HEK293 (cell line): ENCODE data around the gene FGD6.

ENCODE experiments used
- CTCF ChIP-seq: fragments of 450-650 bp; formaldehyde crosslinking; IDR thresholded peaks from 2 replicates; pipeline ENCODE4 v1.5.1; 2016; ENCODE audit warnings: missing biosample characterization, missing genetic modification characterization
- ELK4 ChIP-seq: IDR thresholded peaks from 2 replicates; pipeline ENCODE4 v1.6.1; 2011; ENCODE audit warnings: mild to moderate bottlenecking, low read depth, low read length, borderline replicate concordance
- FEZF1 ChIP-seq: fragments of 450-650 bp; formaldehyde crosslinking; IDR thresholded peaks from 2 replicates; pipeline ENCODE4 v1.5.1; 2016; ENCODE audit warnings: missing biosample characterization, missing genetic modification characterization
- INSM2 ChIP-seq: fragments of 450-650 bp; formaldehyde crosslinking; IDR thresholded peaks from 2 replicates; pipeline ENCODE4 v1.5.1; 2016; ENCODE audit warnings: missing biosample characterization, missing genetic modification characterization
- KLF16 ChIP-seq: fragments of 450-650 bp; formaldehyde crosslinking; IDR thresholded peaks from 2 replicates; pipeline ENCODE4 v1.5.1; 2017; ENCODE audit warnings: missing biosample characterization, missing genetic modification characterization
- SETDB1 ChIP-seq: IDR thresholded peaks from one replicate; pipeline ENCODE4 v1.6.1; 2017; ENCODE audit warnings: mild to moderate bottlenecking, low read length, moderate library complexity, mixed read lengths; ENCODE audit not compliant: insufficient read length
- YY1 ChIP-seq: fragments of 450-650 bp; formaldehyde crosslinking; IDR thresholded peaks from 2 replicates; pipeline ENCODE4 v1.5.1; 2018; ENCODE audit warnings: missing biosample characterization, missing genetic modification characterization
- YY2 ChIP-seq: fragments of 450-650 bp; formaldehyde crosslinking; IDR thresholded peaks from 2 replicates; pipeline ENCODE4 v1.5.1; 2016; ENCODE audit warnings: missing biosample characterization, missing genetic modification characterization
- ZBTB20 ChIP-seq: fragments of 450-650 bp; formaldehyde crosslinking; IDR thresholded peaks from 2 replicates; pipeline ENCODE4 v1.5.1; 2016; ENCODE audit warnings: missing biosample characterization, missing genetic modification characterization
- ZNF214 ChIP-seq: fragments of 450-650 bp; formaldehyde crosslinking; IDR thresholded peaks from 2 replicates; pipeline ENCODE4 v1.5.1; 2017; ENCODE audit warnings: missing biosample characterization, mild to moderate bottlenecking, missing genetic modification characterization, borderline replicate concordance
- ZNF398 ChIP-seq: fragments of 450-650 bp; formaldehyde crosslinking; IDR thresholded peaks from 2 replicates; pipeline ENCODE4 v1.5.1; 2017; ENCODE audit warnings: missing biosample characterization, missing genetic modification characterization
- ZNF704 ChIP-seq: fragments of 450-650 bp; formaldehyde crosslinking; IDR thresholded peaks from 2 replicates; pipeline ENCODE4 v1.5.1; 2016; ENCODE audit warnings: missing biosample characterization, missing genetic modification characterization
- ZNF768 ChIP-seq: fragments of 450-650 bp; formaldehyde crosslinking; IDR thresholded peaks from 2 replicates; pipeline ENCODE4 v1.5.1; 2018; ENCODE audit warnings: missing biosample characterization, mild to moderate bottlenecking, missing genetic modification characterization
- ZNF785 ChIP-seq: fragments of 450-650 bp; formaldehyde crosslinking; IDR thresholded peaks from 2 replicates; pipeline ENCODE4 v1.5.1; 2016; ENCODE audit warnings: missing biosample characterization, missing genetic modification characterization

- no peak for TF ChIP-seq ZNF398 (tag by site-specific recombination)
- TF ChIP-seq ZNF704 (tag by site-specific recombination), result no peak
- TF ChIP-seq CTCF (tag by site-specific recombination), result peak; percentile 53
- no peak for TF ChIP-seq ZBTB20 (tag by site-specific recombination)
- no peak for TF ChIP-seq ELK4
- no peak for TF ChIP-seq ZNF785 (tag by site-specific recombination)
- no peak for TF ChIP-seq SETDB1
- no peak for TF ChIP-seq YY1 (tag by site-specific recombination)
- TF ChIP-seq FEZF1 (tag by site-specific recombination), result no peak
- TF ChIP-seq ZNF214, result no peak
- TF ChIP-seq INSM2 (tag by site-specific recombination), result no peak
- no peak for TF ChIP-seq ZNF768 (tag by site-specific recombination)
- no peak for TF ChIP-seq YY2 (tag by site-specific recombination)
- no peak for TF ChIP-seq KLF16 (tag by site-specific recombination)
These were observed 100.1 kb downstream of the FGD6 start for GRCh38 chr12:95117178-95117599.
